Mesendoderm (in vitro differentiated cells): ENCODE measurements around the gene TMEM267.
"Not testable (repeated sequence)": the region's sequence is repeated elsewhere in the genome, so short reads cannot be mapped to it uniquely, and the experiment has no call there.

Experiments
- DNase-seq: peaks from one replicate; pipeline ENCODE4 v3.0.0; 2013
- H2AK5ac ChIP-seq: 2 replicates; pipeline ENCODE4 v1.6.1; 2013; ENCODE audit warnings: low read length, inconsistent platforms
- H2BK120ac ChIP-seq: 2 replicates; pipeline ENCODE4 v1.6.1; 2013; ENCODE audit warnings: low read depth, mild to moderate bottlenecking, low read length, moderate library complexity, mixed read lengths
- H2BK15ac ChIP-seq: replicated peaks from 2 replicates; pipeline ENCODE4 v1.6.1; 2013; ENCODE audit warnings: low read depth, mild to moderate bottlenecking, moderate library complexity
- H2BK5ac ChIP-seq: 2 replicates; pipeline ENCODE4 v1.6.1; 2013; ENCODE audit warnings: low read length, inconsistent platforms
- H3K18ac ChIP-seq: 2 replicates; pipeline ENCODE4 v1.6.1; 2013; ENCODE audit warnings: mild to moderate bottlenecking, low read length, mixed read lengths
- H3K23ac ChIP-seq: one replicate; pipeline ENCODE4 v1.6.1; 2013; ENCODE audit warnings: low read length
- H3K27ac ChIP-seq: 2 replicates; pipeline ENCODE4 v1.5.1; 2013; ENCODE audit warnings: low read depth, mild to moderate bottlenecking, inconsistent platforms, low read length, moderate library complexity
- H3K27me3 ChIP-seq: 2 replicates; pipeline ENCODE4 v1.6.1; 2013; ENCODE audit warnings: low read length, control low read depth, mild to moderate bottlenecking, inconsistent platforms; ENCODE audit not compliant: insufficient read depth, poor library complexity
- H3K36me3 ChIP-seq: 2 replicates; pipeline ENCODE4 v1.6.1; 2013; ENCODE audit warnings: low read length, inconsistent platforms; ENCODE audit not compliant: control insufficient read depth, insufficient read depth
- H3K4ac ChIP-seq: one replicate; pipeline ENCODE4 v1.6.1; 2013; ENCODE audit warnings: low read depth, mild to moderate bottlenecking, low read length, moderate library complexity
- H3K4me1 ChIP-seq: 2 replicates; pipeline ENCODE4 v1.6.1; 2013; ENCODE audit warnings: low read depth, low read length, inconsistent platforms; ENCODE audit not compliant: control insufficient read depth
- H3K4me2 ChIP-seq: 2 replicates; pipeline ENCODE4 v1.6.1; 2013; ENCODE audit warnings: low read length
- H3K4me3 ChIP-seq: 2 replicates; pipeline ENCODE4 v1.5.1; 2013; ENCODE audit warnings: mild to moderate bottlenecking, low read length
- H3K56ac ChIP-seq: one replicate; pipeline ENCODE4 v1.6.1; 2013; ENCODE audit warnings: low read length
- H3K79me1 ChIP-seq: 2 replicates; pipeline ENCODE4 v1.6.1; 2013; ENCODE audit warnings: low read length, inconsistent platforms
- H3K79me2 ChIP-seq: 2 replicates; pipeline ENCODE4 v1.6.1; 2013; ENCODE audit warnings: mild to moderate bottlenecking, low read length; ENCODE audit not compliant: control insufficient read depth, insufficient read depth
- H3K9ac ChIP-seq: 2 replicates; pipeline ENCODE4 v1.6.1; 2013; ENCODE audit warnings: low read length, inconsistent platforms
- H4K5ac ChIP-seq: one replicate; pipeline ENCODE4 v1.6.1; 2013; ENCODE audit warnings: low read length
- H4K8ac ChIP-seq: one replicate; pipeline ENCODE4 v1.6.1; 2013; ENCODE audit warnings: low read depth, mild to moderate bottlenecking, control low read depth, low read length, moderate library complexity
- WGBS: extraction: QIAGEN DNeasy Blood & Tissue Kit; methylation state at CpG from one replicate; pipeline ENCODE4 v1.1.7; 2013; ENCODE audit warnings: low lambda C conversion rate, missing lambda C conversion rate; ENCODE audit not compliant: insufficient coverage; ENCODE audit errors: extremely low coverage; 5-methylcytosine and 5-hydroxymethylcytosine counted together

TMEM267 gene

DNA sequence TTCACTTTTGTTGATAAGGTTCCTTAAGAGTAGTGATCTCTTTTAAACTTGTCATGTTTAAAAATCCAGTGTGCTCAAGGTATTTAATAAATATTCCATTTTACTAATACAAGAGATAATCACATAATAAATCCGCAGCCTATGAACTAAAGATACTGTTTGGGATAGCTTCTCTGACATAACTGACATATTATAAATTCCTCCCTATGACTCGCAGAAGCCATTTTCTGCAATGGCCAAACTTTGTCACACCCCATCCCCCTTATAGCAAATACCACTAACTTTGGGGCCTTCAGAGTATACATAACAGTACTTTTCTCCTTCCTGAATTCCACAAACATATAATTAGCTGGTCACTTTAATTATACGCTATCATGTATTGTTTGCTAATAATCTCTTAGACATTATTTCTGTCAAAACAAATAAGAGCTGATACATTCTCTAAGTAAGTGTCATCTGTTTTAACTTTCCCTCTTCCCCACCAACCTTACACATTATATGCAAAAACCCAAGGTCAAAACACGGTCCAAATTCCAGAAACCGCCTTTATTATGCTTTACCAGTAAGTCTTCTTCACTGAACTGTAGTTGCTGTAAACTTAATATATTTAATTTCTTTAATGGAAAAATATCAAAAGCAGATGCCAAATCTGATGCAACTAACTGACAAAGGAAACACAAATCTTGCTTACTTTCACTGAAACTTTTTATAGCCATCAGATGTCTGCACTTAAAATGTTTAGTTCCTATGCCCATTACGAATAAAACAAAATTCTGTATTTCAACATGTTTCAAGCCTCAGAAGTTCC, 971 bp downstream of the TMEM267 start:
- H3K56ac ChIP-seq: peak overlapping the region; percentile 98
- no peaks in the 10 kb centered on the region for H3K36me3 ChIP-seq
- no peak overlapping the region for H4K5ac ChIP-seq
- no peak overlapping the region for H3K23ac ChIP-seq
- H3K18ac ChIP-seq: peak overlapping the region; percentile 89
- no peak overlapping the region for H3K27ac ChIP-seq
- peak overlapping the region; percentile 31 for H3K4me2 ChIP-seq
- no peak overlapping the region for H2BK5ac ChIP-seq
- H3K9ac ChIP-seq: peak overlapping the region; percentile 94
- DNase-seq: peak; percentile 67
- no peak overlapping the region for H2AK5ac ChIP-seq
- H2BK15ac ChIP-seq: no peak overlapping the region
- no peaks in the 10 kb centered on the region for H3K79me2 ChIP-seq
- peak overlapping the region; percentile 90 for H3K4me3 ChIP-seq
- no CpG with 5 or more reads among the region's 6 CpGs for WGBS
- no peak overlapping the region for H4K8ac ChIP-seq
- no peaks in the 10 kb centered on the region for H3K79me1 ChIP-seq
- no peaks in the 10 kb centered on the region for H3K4me1 ChIP-seq
- H3K27me3 ChIP-seq: no peaks in the 10 kb centered on the region
- no peak overlapping the region for H2BK120ac ChIP-seq
- no peak overlapping the region for H3K4ac ChIP-seq

DNA sequence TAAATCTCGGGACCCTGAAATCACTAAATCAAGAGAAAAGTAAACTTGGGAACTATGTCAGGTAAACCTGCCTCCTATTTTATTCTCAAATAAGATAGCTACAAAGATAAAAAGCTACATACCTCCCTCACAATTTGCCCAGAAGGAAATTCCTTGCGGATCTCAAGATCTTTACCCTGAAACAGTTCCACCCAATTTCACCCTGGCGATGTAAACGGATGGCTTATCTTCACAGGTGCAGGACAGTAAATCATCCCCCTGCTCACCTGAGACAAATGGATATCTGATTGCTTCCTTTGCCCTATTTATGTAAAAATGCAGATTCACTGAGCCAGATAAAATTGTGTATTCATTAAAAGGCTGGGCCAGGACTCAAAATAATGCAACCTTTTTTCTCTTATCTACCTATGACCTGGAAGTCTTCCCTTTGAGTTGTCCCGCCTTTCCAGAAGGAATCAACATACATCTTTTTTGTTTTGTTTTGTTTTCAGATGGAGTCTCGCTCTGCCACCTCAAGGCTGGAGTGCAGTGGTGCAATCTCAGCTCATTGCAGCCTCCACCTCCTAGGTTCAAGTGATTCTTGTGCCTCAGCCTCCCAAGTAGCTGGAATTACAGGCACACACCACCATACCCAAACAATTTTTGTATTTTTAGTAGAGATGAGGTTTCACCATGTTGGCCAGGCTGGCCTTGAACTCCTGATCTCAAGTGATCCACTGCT, 13.8 kb downstream of the TMEM267 start:
- no CpG with 5 or more reads among the region's 6 CpGs for WGBS
- Histone ChIP-seq H3K23ac (no peak overlapping the region), H3K9ac (no peak overlapping the region)

DNA sequence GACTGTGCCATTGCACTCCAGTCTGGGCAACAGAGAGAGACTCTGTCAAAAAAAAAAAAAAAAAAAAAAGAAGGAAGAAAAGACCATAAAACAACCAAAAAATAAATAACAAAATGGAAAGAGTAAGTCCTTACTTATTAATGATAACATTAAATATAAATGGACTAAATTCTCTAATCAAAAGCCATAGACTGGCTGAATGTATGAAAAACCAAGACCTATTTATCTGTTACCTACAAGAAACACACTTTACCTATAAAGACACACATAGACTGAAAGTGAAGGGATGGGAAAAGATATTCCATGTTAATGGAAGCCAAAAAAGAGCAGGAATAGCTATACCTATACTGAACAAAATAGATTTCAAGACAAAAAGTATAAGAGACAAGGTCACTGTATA, 16.6 kb downstream of the TMEM267 start:
- Histone ChIP-seq H3K4ac (no peak overlapping the region), H2BK120ac (no peak overlapping the region), H3K79me1 (no peaks in the 10 kb centered on the region), H4K8ac (no peak overlapping the region), H3K9ac (no peak overlapping the region), H2BK15ac (no peak overlapping the region), H3K23ac (no peak overlapping the region), H2BK5ac (no peak overlapping the region), H3K56ac (no peak overlapping the region), H3K4me2 (no peak overlapping the region), H3K27ac (no peak overlapping the region), H3K27me3 (no peaks in the 10 kb centered on the region), H4K5ac (no peak overlapping the region), H3K36me3 (no peaks in the 10 kb centered on the region), H3K4me3 (no peak overlapping the region), H2AK5ac (no peak overlapping the region), H3K18ac (no peak overlapping the region), H3K79me2 (no peaks in the 10 kb centered on the region), H3K4me1 (no peaks in the 10 kb centered on the region)
- no peak for DNase-seq

More for the DNA sequence above, 13.8 kb downstream of the TMEM267 start:
- Histone ChIP-seq H3K79me1 (no peaks in the 10 kb centered on the region), H2AK5ac (no peak overlapping the region), H4K8ac (no peak overlapping the region), H3K4me1 (no peaks in the 10 kb centered on the region), H2BK15ac (no peak overlapping the region), H3K36me3 (no peaks in the 10 kb centered on the region), H3K56ac (peak overlapping the region; percentile 3), H3K4me3 (no peak overlapping the region), H3K79me2 (no peaks in the 10 kb centered on the region), H4K5ac (no peak overlapping the region), H3K4me2 (no peak overlapping the region), H3K4ac (no peak overlapping the region), H3K27ac (no peak overlapping the region), H3K27me3 (no peaks in the 10 kb centered on the region), H3K18ac (peak overlapping the region; percentile 68), H2BK120ac (no peak overlapping the region), H2BK5ac (no peak overlapping the region)
- peak; percentile 72 for DNase-seq

DNA sequence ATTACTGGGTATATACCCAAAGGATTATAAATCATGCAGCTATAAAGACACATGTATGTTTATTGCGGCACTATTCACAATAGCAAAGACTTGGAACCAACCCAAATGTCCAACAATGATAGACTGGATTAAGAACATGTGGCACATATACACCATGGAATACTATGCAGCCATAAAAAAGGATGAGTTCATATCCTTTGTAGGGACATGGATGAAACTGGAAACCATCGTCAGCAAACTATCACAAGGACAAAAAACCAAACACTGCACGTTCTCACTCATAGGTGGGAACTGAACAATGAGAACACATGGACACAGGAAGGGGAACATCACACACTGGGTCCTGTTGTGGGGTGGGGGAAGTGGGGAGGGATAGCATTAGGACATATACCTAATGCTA, 18.2 kb downstream of the TMEM267 start:
- not testable (repeated sequence) for H2BK15ac ChIP-seq, H3K4ac ChIP-seq, H3K36me3 ChIP-seq, H3K79me2 ChIP-seq, H3K79me1 ChIP-seq, DNase-seq, H3K27ac ChIP-seq, H2AK5ac ChIP-seq, H3K27me3 ChIP-seq, H4K8ac ChIP-seq, H2BK5ac ChIP-seq, H3K9ac ChIP-seq, H3K18ac ChIP-seq, H3K4me3 ChIP-seq, H3K56ac ChIP-seq, H3K23ac ChIP-seq, H4K5ac ChIP-seq, H3K4me1 ChIP-seq, H3K4me2 ChIP-seq, H2BK120ac ChIP-seq
- WGBS: no CpG with 5 or more reads among the region's 3 CpGs

DNA sequence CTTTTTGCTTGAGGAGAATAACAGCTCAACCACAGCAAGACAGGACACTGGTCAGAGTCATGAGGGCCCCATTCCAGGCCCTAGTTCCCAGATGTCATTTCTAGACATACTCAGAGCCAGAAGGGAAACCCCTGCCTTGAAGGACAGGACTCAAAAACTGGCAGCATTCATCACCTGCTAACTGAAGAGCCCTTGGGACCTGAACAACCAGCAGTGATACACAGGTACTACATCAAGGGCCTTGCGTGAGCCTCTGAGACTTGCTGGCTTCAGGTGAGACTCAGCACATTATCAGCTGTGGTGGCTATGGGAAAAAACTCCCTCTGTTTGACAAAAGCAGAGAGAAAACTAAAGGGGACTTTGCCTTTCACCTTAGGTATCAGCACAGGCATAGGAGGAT, 22.6 kb downstream of the TMEM267 start:
- Histone ChIP-seq H3K4me2 (no peak overlapping the region), H3K79me2 (no peaks in the 10 kb centered on the region), H3K23ac (no peak overlapping the region), H3K27me3 (no peaks in the 10 kb centered on the region), H2BK120ac (no peak overlapping the region), H2BK5ac (no peak overlapping the region), H4K8ac (no peak overlapping the region), H3K4me3 (no peak overlapping the region), H3K36me3 (no peaks in the 10 kb centered on the region), H3K18ac (no peak overlapping the region), H3K4ac (no peak overlapping the region), H3K79me1 (peaks cover 2% of the 10 kb centered on the region), H3K27ac (no peak overlapping the region), H2AK5ac (no peak overlapping the region), H4K5ac (no peak overlapping the region), H3K4me1 (no peaks in the 10 kb centered on the region), H3K56ac (no peak overlapping the region), H2BK15ac (no peak overlapping the region), H3K9ac (no peak overlapping the region)
- no peak for DNase-seq
- no CpG with 5 or more reads among the region's 1 CpG for WGBS
